AG09319 (cell line): ENCODE data around the gene RCOR3.

Experiments
- DNase-seq: peaks from one replicate; pipeline ENCODE4 v3.0.0-alpha.2; 2010; ENCODE audit warnings: low read depth; ENCODE audit errors: extremely low read depth
- TF ChIP-seq, protein P1 (sequence below): IDR thresholded peaks from 2 replicates; pipeline ENCODE4 v1.5.1; 2011; ENCODE audit warnings: low read depth, mild to moderate bottlenecking, inconsistent platforms, low read length, moderate library complexity

The RCOR3 gene

DNA sequence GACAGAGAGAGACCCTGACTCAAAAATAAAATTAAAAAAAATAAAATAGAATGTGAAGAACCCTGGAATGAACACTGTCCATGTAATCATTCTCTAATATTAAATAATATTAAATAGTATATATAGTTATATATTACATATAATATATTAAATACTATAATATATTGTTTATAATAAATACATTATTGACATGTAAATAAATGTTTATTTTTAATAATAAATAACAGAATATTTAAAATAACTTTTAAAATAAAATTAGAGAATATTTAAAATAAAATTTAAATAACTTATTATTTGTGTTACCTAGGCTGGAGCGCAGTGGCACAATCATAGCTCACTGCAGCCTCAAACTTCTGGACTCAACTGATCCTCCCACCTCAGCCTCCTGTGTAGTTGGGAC lies 99.5 kb downstream of the RCOR3 start:
- no peak for DNase-seq
- TF ChIP-seq, protein P1, sequence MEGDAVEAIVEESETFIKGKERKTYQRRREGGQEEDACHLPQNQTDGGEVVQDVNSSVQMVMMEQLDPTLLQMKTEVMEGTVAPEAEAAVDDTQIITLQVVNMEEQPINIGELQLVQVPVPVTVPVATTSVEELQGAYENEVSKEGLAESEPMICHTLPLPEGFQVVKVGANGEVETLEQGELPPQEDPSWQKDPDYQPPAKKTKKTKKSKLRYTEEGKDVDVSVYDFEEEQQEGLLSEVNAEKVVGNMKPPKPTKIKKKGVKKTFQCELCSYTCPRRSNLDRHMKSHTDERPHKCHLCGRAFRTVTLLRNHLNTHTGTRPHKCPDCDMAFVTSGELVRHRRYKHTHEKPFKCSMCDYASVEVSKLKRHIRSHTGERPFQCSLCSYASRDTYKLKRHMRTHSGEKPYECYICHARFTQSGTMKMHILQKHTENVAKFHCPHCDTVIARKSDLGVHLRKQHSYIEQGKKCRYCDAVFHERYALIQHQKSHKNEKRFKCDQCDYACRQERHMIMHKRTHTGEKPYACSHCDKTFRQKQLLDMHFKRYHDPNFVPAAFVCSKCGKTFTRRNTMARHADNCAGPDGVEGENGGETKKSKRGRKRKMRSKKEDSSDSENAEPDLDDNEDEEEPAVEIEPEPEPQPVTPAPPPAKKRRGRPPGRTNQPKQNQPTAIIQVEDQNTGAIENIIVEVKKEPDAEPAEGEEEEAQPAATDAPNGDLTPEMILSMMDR, result no peak

DNA sequence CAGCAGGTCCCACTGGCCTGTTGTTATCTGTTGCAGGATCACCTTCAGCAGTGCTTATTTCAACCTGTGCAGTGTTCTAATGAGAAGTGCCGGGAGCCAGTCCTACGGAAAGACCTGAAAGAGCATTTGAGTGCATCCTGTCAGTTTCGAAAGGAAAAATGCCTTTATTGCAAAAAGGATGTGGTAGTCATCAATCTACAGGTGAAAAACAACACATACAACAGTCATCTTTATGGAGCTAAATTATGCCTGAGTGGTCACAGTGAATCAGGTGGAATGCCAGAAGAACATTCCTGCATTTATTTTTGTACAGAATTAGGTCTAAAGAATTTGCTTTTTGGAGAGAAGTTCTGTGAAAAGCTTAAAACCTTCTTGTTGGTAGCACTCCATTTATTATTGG lies 100.7 kb downstream of the RCOR3 start:
- no peak for DNase-seq
- TF ChIP-seq, protein P1, result no peak

DNA sequence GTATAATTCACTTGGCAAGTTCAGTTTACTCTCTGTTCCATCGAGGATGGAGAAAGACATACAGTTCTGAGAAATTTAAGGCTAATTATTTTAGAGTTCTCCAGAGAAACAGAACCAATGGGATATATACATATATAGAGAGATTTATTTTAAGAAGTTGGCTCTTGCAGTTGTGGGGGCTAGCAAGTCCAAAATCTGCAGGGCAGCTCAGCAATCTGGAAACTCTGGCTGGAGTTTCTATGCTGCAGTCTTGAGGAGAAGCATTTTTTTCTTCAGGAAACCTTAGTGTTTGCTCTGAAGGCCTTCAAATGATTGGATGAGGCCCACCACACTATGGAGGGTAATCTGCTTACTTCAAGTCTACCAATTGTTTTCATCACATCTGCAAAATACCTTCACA lies 102.0 kb downstream of the RCOR3 start:
- TF ChIP-seq, protein P1, result no peak
- no peak for DNase-seq
